HepG2 (cell line): ENCODE measurements around the gene ID3. TPM values are rescaled to one million over a fixed set of nuclear protein-coding genes. Genes with fewer than 3 reads are reported as not detected.

ENCODE experiments used
- AGO1 ChIP-seq: fragments of 200-400 bp; formaldehyde crosslinking; IDR thresholded peaks from 2 replicates; pipeline ENCODE4 v1.6.1; 2017; ENCODE audit warnings: mild to moderate bottlenecking, low read depth, low read length, moderate library complexity; ENCODE audit not compliant: poor library complexity, severe bottlenecking
- CEBPB ChIP-seq: IDR thresholded peaks from 2 replicates; pipeline ENCODE4 v1.6.1; 2011; ENCODE audit warnings: low read depth, low read length, improper control_type of control experiment, borderline replicate concordance
- DMTF1 ChIP-seq: sonication (generic); formaldehyde crosslinking; IDR thresholded peaks from 2 replicates; pipeline ENCODE4 v1.4.0; 2020; ENCODE audit warnings: mild to moderate bottlenecking, missing genetic modification reagents
- HDAC2 ChIP-seq: sonication (generic); formaldehyde crosslinking; IDR thresholded peaks from 2 replicates; pipeline ENCODE4 v1.4.0; 2020; ENCODE audit warnings: missing genetic modification reagents
- JUND ChIP-seq: sonication (generic); formaldehyde crosslinking; IDR thresholded peaks from 2 replicates; pipeline ENCODE4 v1.8.0; 2022; ENCODE audit warnings: mild to moderate bottlenecking, missing genetic modification reagents
- MIER2 ChIP-seq: IDR thresholded peaks from 2 replicates; pipeline ENCODE4 v1.6.1; 2016; ENCODE audit warnings: missing biosample characterization, missing genetic modification reagents
- PLRG1 ChIP-seq: fragments of 450-650 bp; conservative IDR thresholded peaks from 2 replicates; pipeline ENCODE4 v1.6.1; 2016
- PRMT3 ChIP-seq: sonication (generic); formaldehyde crosslinking; IDR thresholded peaks from 2 replicates; pipeline ENCODE4 v1.8.1; 2022; ENCODE audit warnings: low read depth, mild to moderate bottlenecking, moderate library complexity, missing genetic modification reagents, borderline replicate concordance
- RBM22 ChIP-seq: fragments of 200-400 bp; formaldehyde crosslinking; optimal IDR thresholded peaks from 2 replicates; pipeline ENCODE3; 2017; ENCODE audit warnings: mild to moderate bottlenecking, low read length, moderate library complexity
- RCOR2 ChIP-seq: IDR thresholded peaks from 2 replicates; pipeline ENCODE4 v1.6.1; 2016; ENCODE audit warnings: missing biosample characterization, missing genetic modification reagents
- RXRB ChIP-seq: IDR thresholded peaks from 2 replicates; pipeline ENCODE4 v1.6.1; 2016; ENCODE audit warnings: borderline replicate concordance, missing genetic modification reagents, missing compliant biosample characterization
- SP1 ChIP-seq, 2 experiments: fragments of 450-650 bp in 1 of 2; sonication (generic) in 1 of 2; formaldehyde crosslinking in 1 of 2; IDR thresholded peaks; 2 replicates each; pipeline versions ENCODE4 v1.4.0 to v1.6.1; 2016 to 2020; ENCODE audit warnings: missing genetic modification reagents in 1 of 2
- TOE1 ChIP-seq: sonication (generic); formaldehyde crosslinking; IDR thresholded peaks from 2 replicates; pipeline ENCODE4 v1.4.0; 2020; ENCODE audit warnings: mild to moderate bottlenecking, missing genetic modification reagents
- U2AF1 ChIP-seq: fragments of 200-400 bp; formaldehyde crosslinking; optimal IDR thresholded peaks from 2 replicates; pipeline ENCODE3; 2017; ENCODE audit warnings: mild to moderate bottlenecking, low read depth, low read length
- ZBTB40 ChIP-seq, 2 experiments: fragments of 450-650 bp in 1 of 2; sonication (generic) in 1 of 2; formaldehyde crosslinking in 1 of 2; IDR thresholded peaks; 2 replicates each; pipeline versions ENCODE4 v1.6.1 to v1.8.0; 2016 to 2022; ENCODE audit warnings: antibody characterized with exemption in 1 of 2, mild to moderate bottlenecking in 1 of 2, missing genetic modification reagents in 1 of 2
- ZNF260 ChIP-seq: sonication (generic); formaldehyde crosslinking; IDR thresholded peaks from 2 replicates; pipeline ENCODE4 v1.4.0; 2020; ENCODE audit warnings: missing genetic modification reagents, low read depth, mild to moderate bottlenecking, borderline replicate concordance
- ZNF441 ChIP-seq: sonication (generic); formaldehyde crosslinking; IDR thresholded peaks from 2 replicates; pipeline ENCODE4 v1.7.0; 2021; ENCODE audit warnings: missing genetic modification reagents, borderline replicate concordance
- ZNF614 ChIP-seq: IDR thresholded peaks from 2 replicates; pipeline ENCODE4 v1.6.1; 2018; ENCODE audit warnings: missing biosample characterization, missing genetic modification reagents, inconsistent platforms, borderline replicate concordance
- polyA plus RNA-seq, 8 experiments: library from polyadenylated mRNA; depleted of rRNA in 3 of 8; stranded (reverse) in 7 of 8; unstranded in 1 of 8; fragments of >200 nt; fragmentation: Illumina TruSeq in 4 of 8; extraction: Trizol in 4 of 8; gene quantifications; 2 replicates each; pipeline versions ENCODE4 v1.2.1 to v1.2.3, GENCODE V29; 2011 to 2016; ENCODE audit warnings: low read depth in 4 of 8, missing spikeins in 1 of 8, mixed read lengths in 1 of 8; ENCODE audit not compliant: insufficient read depth in 1 of 8
- total RNA-seq, 5 experiments: library from RNA; depleted of rRNA; stranded (reverse); fragments of >200 nt; fragmentation: Illumina TruSeq; extraction: Trizol; gene quantifications; 2 replicates each; pipeline ENCODE4 v1.2.3, GENCODE V29; 2016; ENCODE audit warnings: low read depth in 1 of 5

ID3 gene
- total and polyA plus RNA-seq, 2 of the 13 experiments (the other 11 are each of a cell fraction or from before 2014, with no cell fraction given): 64.8 to 115 TPM

- no peak for TF ChIP-seq ZBTB40 (IDR thresholded peaks at IDR 0.05)
- no peak for TF ChIP-seq ZBTB40 (CRISPR knock-in tag; IDR thresholded peaks at IDR 0.05)
- peak; percentile 46; the same call in 1 of the 2 replicates for TF ChIP-seq RCOR2 (CRISPR knock-in tag)
- no peak for TF ChIP-seq ZNF260 (CRISPR knock-in tag)
- TF ChIP-seq PLRG1: no peak
- TF ChIP-seq AGO1: no peak
- TF ChIP-seq U2AF1: peak; percentile 38
- no peak for TF ChIP-seq JUND (CRISPR knock-in tag)
- TF ChIP-seq DMTF1 (CRISPR knock-in tag): no peak
- TF ChIP-seq TOE1 (CRISPR knock-in tag): no peak
- no peak for TF ChIP-seq SP1 (IDR thresholded peaks at IDR 0.05)
- TF ChIP-seq SP1 (CRISPR knock-in tag; IDR thresholded peaks at IDR 0.05): peak; percentile 44; the same call in 1 of the 2 replicates
- TF ChIP-seq PRMT3 (CRISPR knock-in tag): no peak
- TF ChIP-seq RBM22: no peak
- TF ChIP-seq RXRB (CRISPR knock-in tag): peak; percentile 35; the same call in 1 of the 2 replicates
- TF ChIP-seq CEBPB: peak; percentile 96
- TF ChIP-seq MIER2: no peak
- no peak for TF ChIP-seq ZNF614 (CRISPR knock-in tag)
- peak; percentile 64 for TF ChIP-seq HDAC2 (CRISPR knock-in tag)
- 0 out of 2 replicates have a peak, but pooled peaks have one; percentile 56 for TF ChIP-seq ZNF441 (CRISPR knock-in tag)
Measured at GRCh38 chr1:23530747-23531561, 28.3 kb downstream of the ID3 start, which contains the start of gene E2F2 (continued).
